ENCODE data around the gene HERC2.
A peak's percentile ranks its signal among the peaks of the same experiment; 100 is the strongest.
"Not testable (repeated sequence)": the region's sequence is repeated elsewhere in the genome, so short reads cannot be mapped to it uniquely, and the experiment has no call there.

The HERC2 gene, protein sequence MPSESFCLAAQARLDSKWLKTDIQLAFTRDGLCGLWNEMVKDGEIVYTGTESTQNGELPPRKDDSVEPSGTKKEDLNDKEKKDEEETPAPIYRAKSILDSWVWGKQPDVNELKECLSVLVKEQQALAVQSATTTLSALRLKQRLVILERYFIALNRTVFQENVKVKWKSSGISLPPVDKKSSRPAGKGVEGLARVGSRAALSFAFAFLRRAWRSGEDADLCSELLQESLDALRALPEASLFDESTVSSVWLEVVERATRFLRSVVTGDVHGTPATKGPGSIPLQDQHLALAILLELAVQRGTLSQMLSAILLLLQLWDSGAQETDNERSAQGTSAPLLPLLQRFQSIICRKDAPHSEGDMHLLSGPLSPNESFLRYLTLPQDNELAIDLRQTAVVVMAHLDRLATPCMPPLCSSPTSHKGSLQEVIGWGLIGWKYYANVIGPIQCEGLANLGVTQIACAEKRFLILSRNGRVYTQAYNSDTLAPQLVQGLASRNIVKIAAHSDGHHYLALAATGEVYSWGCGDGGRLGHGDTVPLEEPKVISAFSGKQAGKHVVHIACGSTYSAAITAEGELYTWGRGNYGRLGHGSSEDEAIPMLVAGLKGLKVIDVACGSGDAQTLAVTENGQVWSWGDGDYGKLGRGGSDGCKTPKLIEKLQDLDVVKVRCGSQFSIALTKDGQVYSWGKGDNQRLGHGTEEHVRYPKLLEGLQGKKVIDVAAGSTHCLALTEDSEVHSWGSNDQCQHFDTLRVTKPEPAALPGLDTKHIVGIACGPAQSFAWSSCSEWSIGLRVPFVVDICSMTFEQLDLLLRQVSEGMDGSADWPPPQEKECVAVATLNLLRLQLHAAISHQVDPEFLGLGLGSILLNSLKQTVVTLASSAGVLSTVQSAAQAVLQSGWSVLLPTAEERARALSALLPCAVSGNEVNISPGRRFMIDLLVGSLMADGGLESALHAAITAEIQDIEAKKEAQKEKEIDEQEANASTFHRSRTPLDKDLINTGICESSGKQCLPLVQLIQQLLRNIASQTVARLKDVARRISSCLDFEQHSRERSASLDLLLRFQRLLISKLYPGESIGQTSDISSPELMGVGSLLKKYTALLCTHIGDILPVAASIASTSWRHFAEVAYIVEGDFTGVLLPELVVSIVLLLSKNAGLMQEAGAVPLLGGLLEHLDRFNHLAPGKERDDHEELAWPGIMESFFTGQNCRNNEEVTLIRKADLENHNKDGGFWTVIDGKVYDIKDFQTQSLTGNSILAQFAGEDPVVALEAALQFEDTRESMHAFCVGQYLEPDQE (N-terminal part only)

DNA sequence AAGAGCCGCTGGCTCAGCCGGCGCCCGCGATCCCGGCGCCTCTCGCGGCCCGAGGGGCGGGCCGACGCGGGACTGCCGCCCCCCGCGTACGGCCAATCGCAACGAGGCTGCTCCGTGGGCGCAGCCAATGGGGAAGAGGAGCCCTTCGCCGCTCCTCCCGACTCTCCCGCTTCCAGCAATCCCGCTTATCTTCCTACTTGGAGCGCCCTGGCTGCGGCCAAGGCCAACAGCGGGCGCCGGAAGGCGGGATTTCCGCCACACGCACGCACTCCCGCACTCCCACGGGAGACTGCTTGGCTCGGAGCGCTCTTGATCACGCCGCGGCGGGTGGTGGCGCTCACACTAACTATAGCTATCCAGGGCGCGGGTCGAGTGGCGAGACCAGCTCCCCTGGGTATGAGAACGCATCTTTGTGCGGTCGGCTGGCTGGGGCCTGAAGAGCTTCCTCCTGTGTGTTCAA lies at the start of gene HERC2:
Gene HERC2, minus strand, starts transcription at position 51 of the 460 bp plus-strand sequence. CDS start 746 bp downstream, outside the sequence.
- not testable (repeated sequence) for DNase-seq

DNA sequence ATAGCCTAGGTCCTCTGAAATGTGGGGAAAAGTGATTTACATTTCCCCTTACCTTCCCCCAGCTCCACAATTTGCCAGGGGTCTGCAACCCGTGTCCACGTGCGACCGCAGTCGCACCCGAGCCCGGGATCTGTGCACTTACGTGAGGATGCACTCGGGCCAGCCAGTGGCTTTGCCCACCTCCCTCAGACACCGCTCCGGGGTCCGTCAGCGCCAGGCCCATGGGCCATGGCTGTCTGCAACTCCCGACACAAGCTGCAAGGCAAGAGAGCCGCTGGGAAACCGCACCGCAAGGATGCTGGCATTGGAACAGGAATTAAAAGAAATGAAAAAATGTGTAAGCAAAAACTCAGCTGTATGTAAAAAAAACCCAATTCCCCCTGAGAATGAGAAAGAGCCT lies 43.5 kb upstream of the HERC2 start:
- not testable (repeated sequence) for DNase-seq

DNA sequence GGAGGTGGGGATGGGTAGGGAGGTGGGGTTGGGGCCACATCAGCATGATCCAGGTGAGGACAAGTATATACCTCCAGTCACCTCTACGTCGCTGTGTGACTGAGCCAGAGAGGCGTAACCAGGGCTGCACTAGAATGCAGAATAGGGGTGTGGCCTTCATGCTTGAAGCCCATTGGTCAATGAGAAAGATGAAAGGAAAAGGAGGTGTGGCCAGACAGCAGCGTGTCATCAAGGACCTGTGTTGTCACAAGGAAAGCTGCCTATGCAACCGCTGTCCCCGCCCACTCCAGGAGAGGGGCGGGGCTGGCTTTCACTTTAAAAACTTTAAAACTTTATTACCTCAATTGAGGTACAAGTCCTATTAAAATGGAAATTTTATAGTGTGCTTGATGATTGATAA lies 36.0 kb upstream of the HERC2 start, which contains the start of gene GOLGA6L24:
Gene GOLGA6L24, minus strand, starts transcription at position 101 of the 400 bp plus-strand sequence. Its CDS starts 61 bp downstream, at position 40.
- DNase-seq, result not testable (repeated sequence)

DNA sequence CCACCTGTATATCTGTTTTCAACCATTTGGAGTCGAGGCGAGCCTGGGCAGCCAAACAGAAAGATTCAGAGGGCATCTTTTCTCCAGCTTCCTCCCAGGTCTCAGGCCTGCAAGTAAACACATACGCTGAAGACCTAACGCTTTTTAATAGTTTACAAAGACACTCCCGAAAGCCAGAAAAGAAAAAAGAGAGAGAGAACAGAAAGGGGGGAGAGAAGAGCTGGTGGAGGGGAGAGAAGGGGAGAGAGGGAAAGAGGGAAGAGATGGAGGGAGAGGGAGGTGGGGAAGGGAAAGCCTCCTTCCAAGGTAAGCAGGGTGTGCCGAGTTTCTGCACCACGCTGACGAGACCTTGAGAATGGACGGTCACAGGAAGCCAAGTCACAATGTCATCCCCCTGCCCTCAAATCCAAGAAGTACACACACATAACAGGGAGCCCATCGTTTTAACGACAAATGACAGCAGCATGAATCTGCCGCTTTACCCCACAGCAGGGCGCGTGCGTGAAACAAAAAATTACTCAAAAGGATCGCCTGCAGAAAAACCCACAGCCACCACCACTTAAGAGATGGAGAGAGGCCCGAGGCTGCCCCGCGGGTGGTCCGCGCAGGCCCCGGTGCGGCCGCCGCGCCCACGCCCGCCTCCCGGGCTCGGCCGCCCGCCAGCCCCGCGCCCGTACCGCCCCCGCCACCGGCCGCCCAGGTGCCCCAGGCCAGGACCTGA lies 461 bp downstream of the HERC2 start:
- not testable (repeated sequence) for DNase-seq

DNA sequence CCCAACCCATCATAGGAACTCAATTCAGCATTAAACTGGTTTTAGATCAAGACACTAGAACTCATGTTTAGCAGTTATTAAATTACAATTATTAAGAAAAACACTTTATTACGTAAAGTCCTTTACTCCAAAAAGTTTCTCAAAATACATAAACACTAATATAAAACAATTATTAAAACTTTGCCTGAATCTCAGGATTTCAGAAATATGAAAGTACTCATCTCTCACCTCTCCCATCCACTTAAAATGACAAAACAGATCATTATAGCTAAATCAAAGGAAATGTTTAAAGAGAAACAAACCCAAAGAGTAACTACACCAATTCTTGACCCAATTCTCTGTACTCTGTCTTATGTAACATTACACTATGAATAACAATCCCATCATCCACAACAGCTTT lies 2.3 kb downstream of the HERC2 start:
- DNase-seq, result not testable (repeated sequence)

DNA sequence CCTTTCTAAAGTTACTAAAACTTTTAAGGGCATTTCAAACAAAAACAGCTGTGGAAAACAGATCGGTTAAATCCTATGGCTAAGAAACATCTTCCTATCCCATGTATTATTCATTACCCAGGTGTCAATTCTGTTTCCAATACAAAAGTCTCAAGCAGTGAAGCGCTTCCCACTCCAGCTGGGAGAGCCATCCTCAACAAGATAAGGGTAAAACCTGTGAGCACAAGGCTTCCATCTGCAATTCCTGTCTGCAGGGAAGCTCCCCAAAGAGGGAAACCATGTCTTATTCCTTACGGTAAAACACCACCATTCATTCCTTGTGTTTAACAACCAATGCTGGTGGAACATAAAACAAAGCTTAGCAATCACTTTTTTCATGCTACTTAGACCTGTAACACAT lies 3.2 kb downstream of the HERC2 start:
- not testable (repeated sequence) for DNase-seq

DNA sequence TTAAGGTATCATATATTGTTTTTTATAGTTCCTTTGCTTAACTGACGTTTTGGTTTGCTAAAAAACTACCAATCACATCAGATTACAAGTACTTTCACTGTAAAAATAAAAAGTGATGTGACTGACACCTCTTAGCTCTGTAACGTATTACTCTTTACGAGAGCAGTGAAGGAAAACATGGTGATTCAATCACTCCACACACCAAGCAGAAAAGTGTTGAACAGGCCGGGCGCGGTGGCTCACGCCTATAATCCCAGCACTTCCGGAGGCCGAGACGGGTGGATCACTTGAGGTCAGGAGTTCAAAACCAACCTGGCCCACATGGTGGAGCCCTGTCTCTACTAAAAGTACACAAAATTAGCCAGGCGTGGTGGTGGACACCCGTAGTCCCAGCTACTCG lies 3.9 kb downstream of the HERC2 start:
- DNase-seq, result not testable (repeated sequence)

DNA sequence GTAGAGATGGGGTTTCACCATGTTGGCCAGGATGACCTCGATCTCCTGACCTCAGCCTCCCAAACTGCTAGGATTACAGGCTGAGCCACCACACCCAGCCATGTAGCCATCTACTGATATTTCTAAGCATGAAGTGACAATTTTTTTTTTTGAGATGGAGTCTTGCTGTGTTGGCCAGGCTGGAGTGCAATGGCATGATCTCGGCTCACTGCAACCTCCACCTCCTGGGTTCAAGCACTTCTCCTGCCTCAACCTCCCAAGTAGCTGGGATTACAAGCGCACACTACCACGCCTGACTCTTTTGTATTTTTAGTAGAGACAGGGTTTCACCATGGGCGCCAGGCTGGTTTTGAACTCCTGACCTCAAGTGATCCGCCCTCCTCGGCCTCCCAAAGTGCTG lies 5.0 kb downstream of the HERC2 start:
- DNase-seq, result not testable (repeated sequence)

DNA sequence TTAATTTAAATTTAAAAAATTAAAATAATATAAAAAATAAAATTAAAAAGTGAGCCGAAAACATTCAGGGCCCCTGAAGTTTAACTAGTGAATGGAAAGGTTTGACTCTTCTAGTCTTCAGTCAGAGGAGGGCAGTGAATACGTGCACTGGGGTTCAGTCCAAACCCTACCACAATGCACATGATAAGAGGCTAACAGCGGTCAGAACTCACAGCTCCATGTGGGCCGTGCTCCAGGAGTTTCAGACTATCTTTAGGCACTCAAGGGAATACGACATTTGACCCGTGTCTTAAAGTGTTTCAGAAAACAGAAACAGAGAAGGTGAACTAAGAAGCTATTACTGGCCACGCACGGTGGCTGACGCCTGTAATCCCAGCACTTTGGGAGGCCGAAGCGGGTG lies 11.5 kb downstream of the HERC2 start:
- DNase-seq, result not testable (repeated sequence)

DNA sequence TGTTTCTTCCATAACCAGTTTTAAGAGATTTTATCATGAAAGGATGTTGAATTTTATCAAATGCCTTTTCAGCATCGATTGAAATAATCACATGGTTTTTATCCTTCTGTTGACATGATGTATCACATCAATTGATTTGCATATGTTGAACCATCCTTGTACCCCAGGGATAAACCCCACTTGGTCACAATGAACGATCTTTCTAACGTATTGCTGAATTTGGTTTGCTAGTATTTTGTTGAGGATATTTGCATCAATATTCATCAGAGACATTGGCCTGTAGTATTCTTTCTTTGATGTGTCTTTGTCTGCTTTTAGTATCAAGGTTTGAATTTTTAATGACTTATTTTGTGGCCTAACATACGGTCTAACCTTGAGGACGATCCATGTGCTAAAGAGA lies 13.3 kb downstream of the HERC2 start:
- DNase-seq, result not testable (repeated sequence)

DNA sequence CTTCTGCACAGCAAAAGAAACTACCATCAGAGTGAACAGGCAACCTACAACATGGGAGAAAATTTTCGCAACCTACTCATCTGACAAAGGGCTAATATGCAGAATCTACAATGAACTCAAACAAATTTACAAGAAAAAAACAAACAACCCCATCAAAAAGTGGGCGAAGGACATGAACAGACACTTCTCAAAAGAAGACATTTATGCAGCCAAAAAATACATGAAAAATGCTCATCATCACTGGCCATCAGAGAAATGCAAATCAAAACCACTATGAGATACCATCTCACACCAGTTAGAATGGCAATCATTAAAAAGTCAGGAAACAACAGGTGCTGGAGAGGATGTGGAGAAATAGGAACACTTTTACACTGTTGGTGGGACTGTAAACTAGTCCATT lies 16.3 kb downstream of the HERC2 start:
- not testable (repeated sequence) for DNase-seq

DNA sequence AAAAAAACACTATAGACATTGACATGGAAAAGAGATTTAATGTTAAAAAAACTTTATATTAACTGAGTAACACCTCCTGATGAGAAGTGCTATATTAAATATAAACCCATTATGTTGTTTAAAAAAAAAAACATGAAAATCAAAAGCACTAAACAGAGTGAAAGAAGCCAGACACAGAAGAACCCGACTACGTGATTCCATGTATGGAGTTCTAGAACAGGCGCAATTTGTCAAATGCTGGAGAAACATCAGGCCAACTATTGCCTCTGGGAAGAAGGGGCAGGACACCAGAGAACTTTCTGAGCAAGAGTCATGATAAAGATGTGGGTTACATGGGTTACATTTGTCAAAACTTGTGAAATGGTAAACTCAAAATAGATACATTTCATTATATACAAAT lies 24.5 kb downstream of the HERC2 start:
- DNase-seq, result not testable (repeated sequence)

DNA sequence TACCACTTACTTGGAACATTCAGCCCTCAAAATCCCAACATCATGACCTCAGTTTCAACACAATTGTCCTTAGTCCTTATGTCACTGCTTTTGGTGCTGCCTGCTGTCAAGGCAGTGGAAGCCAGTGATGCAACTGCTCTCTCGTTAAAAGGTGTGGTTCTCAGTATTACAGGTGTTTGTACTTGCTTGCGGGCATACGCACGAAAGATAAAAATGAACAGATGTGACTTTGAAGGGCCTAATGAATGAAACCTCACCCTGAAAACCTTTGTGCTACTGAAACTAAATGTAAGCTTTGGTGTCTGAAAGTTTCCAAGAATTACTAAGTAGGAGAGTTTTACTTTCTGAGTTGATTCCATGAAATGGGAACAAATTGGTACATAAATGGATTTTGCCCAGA lies 25.2 kb downstream of the HERC2 start:
- not testable (repeated sequence) for DNase-seq

DNA sequence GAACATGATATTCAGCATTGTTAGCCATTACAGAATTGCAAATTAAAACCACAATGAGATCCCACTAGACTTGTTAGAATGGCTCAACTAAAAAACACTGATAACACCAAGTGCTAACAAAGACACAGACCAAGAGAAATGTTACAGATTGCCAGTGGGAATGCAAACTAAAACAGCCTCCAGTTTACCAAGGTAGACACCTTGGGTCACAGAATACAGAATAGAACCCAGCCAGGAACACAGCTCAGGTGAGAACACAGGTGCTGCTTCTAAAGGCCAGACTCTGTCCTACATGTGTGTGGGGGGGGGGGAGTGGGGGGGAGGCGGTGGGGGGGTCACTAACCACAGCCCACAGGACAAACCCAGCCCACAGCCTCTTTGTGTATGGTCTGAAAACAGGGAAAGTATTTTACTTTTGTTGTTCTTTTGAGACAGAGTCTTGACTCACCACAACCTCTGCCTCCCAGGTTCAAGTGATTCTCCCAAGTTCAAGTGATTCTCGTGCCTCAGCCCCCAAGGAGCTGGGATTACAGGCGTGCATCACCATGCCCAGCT lies 26.9 kb downstream of the HERC2 start:
- DNase-seq, result peak; percentile 69

DNA sequence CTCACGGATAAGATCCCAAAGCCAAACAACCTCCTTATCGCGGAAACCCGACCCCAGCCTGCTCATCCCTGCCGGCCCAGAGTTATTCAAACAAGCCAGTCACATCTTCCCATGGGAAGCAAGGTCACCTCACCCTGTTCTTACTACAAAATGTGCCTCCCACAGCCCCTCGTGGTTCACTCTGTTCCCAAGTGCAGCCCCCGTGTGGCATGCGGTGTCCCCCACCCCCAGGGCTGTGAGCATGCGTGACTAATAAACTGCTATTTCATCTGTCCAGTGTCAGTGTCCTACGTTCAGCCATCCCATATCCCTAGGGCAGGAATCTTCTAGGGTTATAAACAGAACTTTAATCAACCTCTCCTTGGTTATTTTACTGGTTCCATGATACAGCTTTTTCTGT lies 27.4 kb downstream of the HERC2 start:
- peak; percentile 82 for DNase-seq

DNA sequence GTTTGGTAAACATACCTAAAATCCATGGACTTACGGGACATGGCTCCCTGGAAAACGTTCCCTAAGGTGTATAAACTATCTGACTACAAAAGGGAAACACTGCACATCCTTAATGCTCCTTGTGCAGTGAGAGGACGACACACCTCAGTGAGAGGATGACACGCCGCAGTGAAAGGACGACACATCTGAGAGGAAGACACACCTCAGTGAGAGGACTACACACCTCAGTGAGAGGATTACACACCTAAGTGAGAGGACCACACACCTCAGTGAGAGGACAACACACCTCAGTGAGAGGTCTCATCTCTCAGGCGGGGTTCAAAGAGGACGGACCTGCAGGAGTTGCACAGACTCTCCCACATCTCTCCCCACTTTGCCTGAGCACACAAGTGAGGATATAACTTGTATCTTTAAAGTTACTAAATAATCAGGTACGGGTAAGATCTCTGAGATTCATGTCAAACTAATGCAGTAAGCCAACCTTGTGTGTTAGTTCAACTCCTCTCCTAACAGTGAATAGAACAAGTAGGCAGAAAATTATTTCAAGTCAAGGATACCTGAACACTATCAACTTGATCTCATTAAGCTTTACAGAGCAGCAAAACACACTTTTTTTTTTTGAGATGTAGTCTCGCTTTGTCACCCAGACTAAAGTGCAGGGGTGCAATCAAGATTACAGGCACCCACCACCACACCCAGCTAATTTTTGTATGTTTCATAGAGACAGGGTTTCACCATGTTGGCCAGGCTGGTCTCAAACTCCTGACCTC lies 32.1 kb downstream of the HERC2 start:
- DNase-seq, result no peak

DNA sequence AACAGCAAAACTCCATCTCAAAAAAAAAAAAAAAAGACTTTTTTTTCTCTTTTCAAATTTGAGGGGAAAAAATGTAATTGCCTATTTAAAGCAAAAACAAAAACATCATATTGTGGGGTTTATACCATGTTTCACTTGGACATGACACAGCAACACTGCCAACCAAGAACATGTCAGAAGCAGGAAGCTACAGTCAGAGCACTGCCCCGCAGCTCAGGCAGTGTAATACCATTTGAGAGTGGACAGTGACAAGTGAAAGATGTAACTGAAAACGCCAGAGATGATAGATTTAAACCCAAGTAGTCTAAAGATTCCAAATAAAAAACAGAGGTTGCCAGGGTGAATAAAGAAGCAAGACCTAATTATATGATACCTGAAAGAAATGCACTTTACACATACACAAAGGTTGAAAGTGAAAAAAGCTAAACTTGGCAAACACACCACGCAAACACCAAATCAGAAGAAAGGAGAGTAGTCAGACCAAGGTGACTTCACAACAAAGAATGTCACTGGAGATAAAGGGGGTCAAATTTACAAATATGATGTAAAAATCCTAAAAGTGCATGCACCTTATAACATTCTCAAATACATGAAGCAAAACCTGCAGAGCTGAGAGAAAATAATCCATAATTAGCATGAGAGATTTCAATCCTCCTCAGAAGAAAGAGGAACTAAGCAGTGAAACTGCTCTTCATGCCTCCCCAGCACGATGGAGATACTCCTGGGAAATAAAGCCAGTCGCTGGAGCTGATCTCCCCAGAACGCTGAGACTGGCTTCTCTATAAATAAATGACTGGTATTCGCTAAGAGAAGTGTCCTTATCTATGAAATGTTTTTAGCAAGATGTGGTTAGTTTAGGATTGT lies 32.9 kb downstream of the HERC2 start:
- DNase-seq, result peak; percentile 65

DNA sequence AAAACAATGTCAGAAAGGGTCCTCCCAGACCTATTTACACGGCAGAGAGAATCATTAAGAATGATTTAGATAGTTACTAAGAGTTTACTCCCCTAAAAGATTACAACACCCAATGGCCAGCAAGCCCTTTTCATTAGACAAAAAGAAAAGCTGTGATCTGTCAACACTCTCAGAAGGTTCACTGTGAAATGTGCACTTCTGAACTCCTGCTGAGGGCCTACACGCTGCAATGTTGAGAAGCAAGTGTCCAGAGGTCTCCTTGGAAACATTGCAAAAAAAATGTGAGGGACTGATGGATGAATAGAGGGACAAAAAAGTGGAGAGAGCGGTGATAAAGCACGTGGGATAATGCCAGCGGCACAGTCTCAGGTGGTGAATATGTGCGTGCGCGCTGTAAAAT lies 35.3 kb downstream of the HERC2 start:
- DNase-seq, result not testable (repeated sequence)

DNA sequence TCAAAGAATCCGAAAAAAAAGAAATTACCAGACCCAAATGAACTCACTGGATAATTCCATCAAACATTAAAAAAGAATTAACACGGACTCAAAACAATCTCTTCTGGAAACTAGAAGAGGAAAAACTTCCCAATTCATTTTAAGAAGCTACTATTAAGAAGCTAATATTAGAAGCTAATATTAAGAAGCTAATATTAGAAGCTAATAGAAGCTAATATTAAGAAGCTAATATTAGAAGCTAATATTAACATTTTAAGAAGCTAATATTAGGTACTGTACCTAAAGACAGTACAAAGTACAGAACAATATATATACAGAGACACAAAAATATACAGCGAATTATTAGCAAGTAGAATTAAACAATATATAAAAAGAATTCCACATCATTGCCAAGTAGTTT lies 35.9 kb downstream of the HERC2 start:
- no peak for DNase-seq

DNA sequence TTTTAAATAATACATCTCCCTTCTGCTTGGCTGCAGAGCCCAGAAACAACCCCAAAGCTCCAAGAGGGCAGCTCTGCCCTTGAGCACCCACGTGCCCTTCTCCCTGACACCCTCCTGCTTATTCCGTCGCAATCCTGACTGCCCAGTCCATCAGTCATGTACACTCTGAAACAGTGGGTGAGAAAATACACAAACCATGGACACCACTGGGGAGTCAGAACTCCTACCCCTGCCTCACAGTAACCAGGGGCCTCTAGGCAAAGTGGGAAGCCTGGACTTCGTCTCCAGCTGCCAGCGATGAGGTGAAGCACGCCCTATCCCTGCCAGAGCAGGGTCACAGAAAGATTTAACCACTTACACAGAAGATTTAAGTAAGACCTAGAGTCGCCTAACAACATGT lies 40.1 kb downstream of the HERC2 start:
- no peak for DNase-seq

Measured in OCI-M1 (cell line).